Measurements from ENCODE around the gene WASHC2C. TPM values are rescaled to one million over a fixed set of nuclear protein-coding genes. Genes with fewer than 3 reads are reported as not detected.
A peak's percentile ranks its signal among the peaks of the same experiment; 100 is the strongest.
"Not testable (repeated sequence)": the region's sequence is repeated elsewhere in the genome, so short reads cannot be mapped to it uniquely, and the experiment has no call there.

Gene WASHC2C, protein sequence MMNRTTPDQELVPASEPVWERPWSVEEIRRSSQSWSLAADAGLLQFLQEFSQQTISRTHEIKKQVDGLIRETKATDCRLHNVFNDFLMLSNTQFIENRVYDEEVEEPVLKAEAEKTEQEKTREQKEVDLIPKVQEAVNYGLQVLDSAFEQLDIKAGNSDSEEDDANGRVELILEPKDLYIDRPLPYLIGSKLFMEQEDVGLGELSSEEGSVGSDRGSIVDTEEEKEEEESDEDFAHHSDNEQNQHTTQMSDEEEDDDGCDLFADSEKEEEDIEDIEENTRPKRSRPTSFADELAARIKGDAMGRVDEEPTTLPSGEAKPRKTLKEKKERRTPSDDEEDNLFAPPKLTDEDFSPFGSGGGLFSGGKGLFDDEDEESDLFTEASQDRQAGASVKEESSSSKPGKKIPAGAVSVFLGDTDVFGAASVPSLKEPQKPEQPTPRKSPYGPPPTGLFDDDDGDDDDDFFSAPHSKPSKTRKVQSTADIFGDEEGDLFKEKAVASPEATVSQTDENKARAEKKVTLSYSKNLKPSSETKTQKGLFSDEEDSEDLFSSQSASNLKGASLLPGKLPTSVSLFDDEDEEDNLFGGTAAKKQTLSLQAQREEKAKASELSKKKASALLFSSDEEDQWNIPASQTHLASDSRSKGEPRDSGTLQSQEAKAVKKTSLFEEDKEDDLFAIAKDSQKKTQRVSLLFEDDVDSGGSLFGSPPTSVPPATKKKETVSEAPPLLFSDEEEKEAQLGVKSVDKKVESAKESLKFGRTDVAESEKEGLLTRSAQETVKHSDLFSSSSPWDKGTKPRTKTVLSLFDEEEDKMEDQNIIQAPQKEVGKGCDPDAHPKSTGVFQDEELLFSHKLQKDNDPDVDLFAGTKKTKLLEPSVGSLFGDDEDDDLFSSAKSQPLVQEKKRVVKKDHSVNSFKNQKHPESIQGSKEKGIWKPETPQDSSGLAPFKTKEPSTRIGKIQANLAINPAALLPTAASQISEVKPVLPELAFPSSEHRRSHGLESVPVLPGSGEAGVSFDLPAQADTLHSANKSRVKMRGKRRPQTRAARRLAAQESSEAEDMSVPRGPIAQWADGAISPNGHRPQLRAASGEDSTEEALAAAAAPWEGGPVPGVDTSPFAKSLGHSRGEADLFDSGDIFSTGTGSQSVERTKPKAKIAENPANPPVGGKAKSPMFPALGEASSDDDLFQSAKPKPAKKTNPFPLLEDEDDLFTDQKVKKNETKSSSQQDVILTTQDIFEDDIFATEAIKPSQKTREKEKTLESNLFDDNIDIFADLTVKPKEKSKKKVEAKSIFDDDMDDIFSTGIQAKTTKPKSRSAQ (N-terminal part only)
- total RNA-seq, result 41.3 TPM
- long read RNA-seq, full-length matches to known transcripts, result 59 of 120 reads
- long read RNA-seq, partial matches to known transcripts, result 12 of 120 reads
- long read RNA-seq, other reads (novel, unspliced or antisense), result 49 of 120 reads

DNA sequence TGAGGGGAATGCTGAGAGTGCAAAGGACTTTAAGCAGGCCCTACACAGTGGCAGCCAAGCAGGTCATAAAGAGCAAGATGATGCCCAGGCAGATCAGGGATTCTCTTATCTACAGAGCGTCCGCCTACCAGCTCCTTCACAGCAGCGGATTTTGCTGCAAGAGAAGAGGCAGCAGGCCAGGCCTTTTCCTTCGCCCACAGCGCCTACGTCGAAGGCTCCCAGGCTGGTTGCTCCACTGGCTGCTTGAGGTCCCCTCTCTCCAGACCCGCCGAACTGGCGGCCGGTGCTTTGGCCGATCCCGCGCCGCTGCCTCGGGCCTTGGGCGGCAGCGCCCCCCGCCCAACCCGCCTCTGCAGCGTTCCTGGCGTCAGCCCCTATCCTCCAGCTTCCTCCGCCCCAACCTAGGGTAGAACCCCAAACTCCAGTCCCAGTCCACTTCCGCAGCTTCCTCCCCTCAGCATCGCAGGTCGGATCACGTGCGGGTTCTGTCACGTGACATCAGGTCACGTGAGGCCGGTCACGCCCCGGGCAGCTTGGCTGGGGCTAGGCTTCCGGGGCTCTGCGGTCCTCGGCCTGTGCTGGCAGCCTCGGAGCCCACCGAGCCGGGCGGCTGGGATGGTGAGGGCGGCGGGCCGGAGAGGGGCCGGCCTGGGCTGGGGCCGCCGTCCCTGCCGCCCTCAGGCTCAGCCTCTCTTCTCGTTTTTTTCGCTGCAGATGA lies at the start of gene WASHC2C:
WASHC2C (plus strand) TSS at position 564 of the 718 bp plus-strand sequence; CDS start at position 616, 52 bp downstream.
- peak; percentile 95 for DNase-seq

GRCh38 chr10:45678467-45678866 lies 48.6 kb upstream of the WASHC2C start:
- intact Hi-C loops (cut with DNase I); ATAC-seq (ENCODE audit: poor library complexity); DNase-seq: not testable (repeated sequence)

More for the DNA sequence above, at the start of gene WASHC2C:
- intact Hi-C loops (cut with DNase I), result not testable (repeated sequence)
- peak; percentile 99 for ATAC-seq (ENCODE audit: poor library complexity)

DNA sequence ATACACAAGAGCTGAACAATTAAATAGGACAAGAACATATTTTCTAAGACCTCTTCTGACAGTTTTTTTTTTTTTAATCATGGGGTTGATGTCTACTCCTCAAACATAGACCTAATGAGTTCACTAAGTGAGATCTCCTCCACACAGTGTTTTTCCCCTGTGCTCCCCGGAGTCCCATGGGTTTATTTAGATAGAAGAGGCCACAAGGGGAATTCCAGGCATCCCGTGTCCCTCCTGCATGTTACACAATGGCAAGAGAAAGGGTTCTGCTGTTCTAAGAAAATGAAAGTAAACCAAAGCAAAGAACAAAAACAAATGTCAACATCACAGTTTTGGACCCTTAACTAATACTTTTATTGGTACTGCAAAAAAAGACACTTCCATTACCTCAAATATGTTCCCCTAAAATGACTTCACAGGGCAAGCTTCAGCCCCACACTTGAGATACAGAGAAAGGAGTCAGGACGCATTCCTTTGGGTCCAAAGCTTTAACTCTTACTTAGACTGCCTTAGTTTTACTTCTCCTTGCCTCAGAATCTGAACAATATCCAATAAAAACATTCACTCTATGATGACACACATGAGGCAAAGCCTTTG lies 16.8 kb upstream of the WASHC2C start:
- DNase-seq; intact Hi-C loops (cut with DNase I); ATAC-seq (ENCODE audit: poor library complexity): not testable (repeated sequence)

DNA sequence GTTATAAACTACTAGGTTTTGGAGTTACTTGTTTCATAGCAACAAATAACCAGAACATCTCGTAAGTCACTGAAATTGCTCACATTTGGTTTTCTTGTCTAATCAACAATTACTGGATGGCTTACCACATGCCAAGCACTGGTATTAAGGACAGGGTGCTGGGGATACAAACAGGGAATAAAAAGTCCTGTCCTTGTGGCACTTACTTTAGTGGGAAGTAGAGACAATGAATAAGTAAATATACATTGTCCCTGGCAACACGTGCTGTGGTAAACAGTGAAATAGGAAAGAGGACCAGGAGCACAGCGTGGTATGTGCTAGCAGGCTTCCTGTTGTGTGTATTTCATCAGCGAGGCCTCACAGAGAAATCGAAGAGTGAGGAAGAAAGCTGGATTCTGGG lies 15.8 kb upstream of the WASHC2C start:
- ATAC-seq (ENCODE audit: poor library complexity); intact Hi-C loops (cut with DNase I); DNase-seq: not testable (repeated sequence)

DNA sequence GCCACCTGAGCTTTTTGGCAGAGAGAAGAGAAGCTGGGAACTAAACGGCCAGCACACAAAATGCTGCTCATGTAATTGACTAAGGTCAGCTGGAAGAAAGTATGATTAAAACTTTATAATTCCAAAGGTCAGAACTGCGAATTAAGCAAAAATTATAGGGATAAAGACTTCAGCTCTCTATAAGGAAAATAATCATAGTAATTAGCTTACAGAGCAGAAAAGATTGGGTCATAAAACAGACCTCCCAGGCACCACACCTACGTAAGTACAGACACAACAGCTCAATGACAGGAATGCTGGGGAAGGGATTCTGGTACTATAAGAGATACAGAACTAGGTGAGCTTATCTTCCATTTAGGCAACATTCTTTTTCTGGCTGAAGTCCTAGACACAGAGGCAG lies 10.0 kb upstream of the WASHC2C start:
- DNase-seq; ATAC-seq (ENCODE audit: poor library complexity); intact Hi-C loops (cut with DNase I): not testable (repeated sequence)

DNA sequence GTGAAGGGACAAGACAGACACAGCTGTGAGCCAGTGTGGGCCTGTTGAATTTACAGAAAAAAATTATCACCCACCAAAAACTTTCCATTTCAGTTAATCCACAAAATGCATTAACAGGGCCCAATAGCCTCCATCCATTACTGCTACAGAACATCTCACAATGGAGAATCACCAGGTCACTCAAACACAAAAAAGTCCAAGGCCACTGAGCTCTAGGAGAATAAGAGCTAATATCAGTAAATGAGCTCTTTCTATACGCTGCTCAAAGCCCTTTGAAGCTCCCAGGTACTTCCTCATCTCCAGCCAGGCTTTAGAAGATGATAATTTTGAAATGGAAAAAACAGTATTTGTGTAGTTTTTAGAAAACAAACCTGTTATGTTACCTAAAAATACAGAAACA lies 9.4 kb upstream of the WASHC2C start:
- intact Hi-C loops (cut with DNase I); DNase-seq; ATAC-seq (ENCODE audit: poor library complexity): not testable (repeated sequence)

- DNase-seq; ATAC-seq (ENCODE audit: poor library complexity); intact Hi-C loops (cut with DNase I): not testable (repeated sequence)
Measured at GRCh38 chr10:45721503-45721902, 5.6 kb upstream of the WASHC2C start.

GRCh38 chr10:45723851-45724250 lies 3.2 kb upstream of the WASHC2C start:
- ATAC-seq (ENCODE audit: poor library complexity); DNase-seq; intact Hi-C loops (cut with DNase I): not testable (repeated sequence)

- DNase-seq; intact Hi-C loops (cut with DNase I): not testable (repeated sequence)
- peak; percentile 87 for ATAC-seq (ENCODE audit: poor library complexity)
Measured at GRCh38 chr10:45727421-45727965, 427 bp downstream of the WASHC2C start.

- ATAC-seq (ENCODE audit: poor library complexity); intact Hi-C loops (cut with DNase I); DNase-seq: not testable (repeated sequence)
Measured at GRCh38 chr10:45734449-45734848, 7.4 kb downstream of the WASHC2C start.

DNA sequence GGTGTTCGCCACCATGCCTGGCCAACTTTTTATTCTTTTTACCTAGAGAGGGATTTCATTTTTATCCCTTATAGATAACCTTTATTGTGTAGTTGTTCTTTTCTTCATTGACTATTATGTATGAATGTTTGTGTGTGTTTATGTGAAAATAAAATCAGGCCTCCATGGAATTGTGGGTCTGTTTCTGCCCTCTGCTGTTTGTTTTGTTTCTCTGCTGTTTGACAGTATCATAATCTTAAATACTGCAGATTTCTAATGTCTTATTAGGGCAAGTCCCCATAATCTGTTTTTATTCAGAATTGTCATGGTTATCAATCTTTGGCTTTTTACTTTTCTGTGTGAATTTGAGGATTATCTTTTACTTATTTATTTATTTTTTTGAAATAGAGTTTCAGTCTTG lies 7.8 kb downstream of the WASHC2C start:
- intact Hi-C loops (cut with DNase I); DNase-seq; ATAC-seq (ENCODE audit: poor library complexity): not testable (repeated sequence)

DNA sequence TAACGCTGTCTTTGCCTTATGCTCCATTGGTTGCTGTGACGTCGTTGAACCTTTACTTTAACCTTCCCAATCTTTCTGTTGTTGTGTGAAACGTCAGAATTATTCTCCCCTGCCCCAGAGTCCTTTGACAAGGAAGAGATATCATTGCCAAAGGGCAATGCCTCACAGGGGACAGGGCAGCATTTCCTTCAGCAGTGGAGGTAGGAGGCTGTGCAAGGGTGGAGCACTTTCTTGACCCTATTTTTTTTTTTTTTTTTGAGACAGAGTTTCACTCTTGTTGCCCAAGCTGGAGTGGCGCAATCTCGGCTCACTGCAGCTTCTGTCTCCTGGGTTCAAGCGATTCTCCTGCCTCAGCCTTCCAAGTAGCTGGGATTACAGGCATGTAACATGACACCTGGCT lies 14.5 kb downstream of the WASHC2C start:
- DNase-seq; intact Hi-C loops (cut with DNase I); ATAC-seq (ENCODE audit: poor library complexity): not testable (repeated sequence)

DNA sequence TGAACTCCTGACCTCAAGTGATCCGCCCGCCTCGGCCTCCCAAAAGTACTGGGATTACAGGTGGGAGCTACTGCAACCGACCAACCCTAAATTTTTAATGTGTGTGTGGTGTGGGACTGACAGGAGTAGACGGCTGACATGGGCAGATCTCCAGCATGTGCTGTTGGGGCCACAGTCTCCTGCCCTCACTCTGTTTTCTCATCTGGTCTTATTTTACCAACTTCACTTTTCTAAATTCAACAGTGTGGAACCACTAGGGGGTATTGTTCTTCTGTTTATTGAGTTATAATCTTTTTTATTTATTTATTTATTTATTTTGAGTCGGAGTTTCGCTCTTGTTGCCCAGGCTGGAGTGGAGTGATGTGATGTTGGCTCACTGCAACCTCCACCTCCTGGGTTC lies 14.9 kb downstream of the WASHC2C start:
- intact Hi-C loops (cut with DNase I), result not testable (repeated sequence)

GRCh38 chr10:45751141-45751540 lies 24.1 kb downstream of the WASHC2C start:
- ATAC-seq (ENCODE audit: poor library complexity); intact Hi-C loops (cut with DNase I); DNase-seq: not testable (repeated sequence)

More for the DNA sequence above, 14.9 kb downstream of the WASHC2C start:
- not testable (repeated sequence) for DNase-seq; ATAC-seq (ENCODE audit: poor library complexity)

DNA sequence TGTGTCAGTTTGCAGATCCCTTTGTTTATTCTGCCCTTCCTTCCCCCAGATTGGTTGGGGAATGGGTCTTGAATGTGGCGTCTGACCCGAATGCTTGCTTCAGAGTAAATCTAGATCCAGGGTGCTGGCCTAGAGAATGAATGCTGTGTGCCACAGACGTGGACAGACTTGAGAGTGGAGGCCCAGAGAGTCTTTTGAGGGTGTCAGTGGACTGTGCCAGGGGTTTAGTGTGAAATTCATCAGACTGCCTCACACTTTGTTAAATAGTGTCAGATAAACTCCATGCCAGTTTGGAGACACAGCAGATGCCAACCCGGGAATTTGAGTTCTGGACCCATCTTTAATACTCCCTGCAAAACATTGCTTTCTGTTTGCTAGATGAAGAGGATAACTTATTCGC lies 25.1 kb downstream of the WASHC2C start:
- intact Hi-C loops (cut with DNase I); ATAC-seq (ENCODE audit: poor library complexity); DNase-seq: not testable (repeated sequence)

DNA sequence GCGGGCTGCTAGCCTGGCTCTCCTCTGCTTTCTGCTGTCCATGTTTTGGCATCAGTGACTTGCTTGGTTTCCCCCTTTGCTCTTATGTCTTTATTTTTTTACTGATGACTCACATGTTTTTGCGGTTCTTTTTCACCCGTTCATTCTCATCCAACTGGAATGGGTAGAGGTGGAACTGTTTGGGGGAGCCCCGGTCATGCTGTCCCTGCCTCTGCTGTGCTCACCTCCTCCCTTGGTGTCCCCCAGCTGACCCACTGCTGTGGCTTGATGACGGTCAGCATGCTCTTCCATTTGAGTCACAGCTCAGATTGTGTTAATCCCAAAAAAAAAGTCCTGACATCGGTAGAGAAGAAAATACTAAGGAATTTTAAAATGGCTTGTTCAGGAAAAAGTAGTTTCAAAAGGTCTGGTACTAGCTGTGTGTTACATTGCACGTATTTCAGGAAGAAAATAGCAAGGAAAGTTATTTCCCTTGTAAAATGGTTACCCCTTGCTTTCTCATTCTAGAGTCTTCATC lies 27.0 kb downstream of the WASHC2C start:
- DNase-seq; ATAC-seq (ENCODE audit: poor library complexity); intact Hi-C loops (cut with DNase I): not testable (repeated sequence)
